SK-N-MC (cell line): ENCODE measurements around the gene LRMDA.

ENCODE experiments used
- DNase-seq: peaks from one replicate; pipeline ENCODE4 v3.0.0-alpha.2; 2011; ENCODE audit warnings: low read depth, low spot score
- H3K27ac ChIP-seq: fragments of 200-600 bp; sonication (generic); 2 replicates; pipeline ENCODE4 v1.5.1; 2016; ENCODE audit warnings: mixed run types
- H3K36me3 ChIP-seq: fragments of 200-600 bp; sonication (generic); 2 replicates; pipeline ENCODE4 v1.6.1; 2017; ENCODE audit warnings: antibody characterized with exemption, low read length, mixed read lengths; ENCODE audit not compliant: insufficient read depth
- H3K4me3 ChIP-seq: fragments of 200-600 bp; sonication (generic); 2 replicates; pipeline ENCODE4 v1.5.1; 2016
- H3K9ac ChIP-seq: fragments of 200-600 bp; sonication (generic); 2 replicates; pipeline ENCODE4 v1.8.0; 2017; ENCODE audit warnings: mixed run types, mixed read lengths; ENCODE audit not compliant: insufficient read length
- H3K9me3 ChIP-seq: fragments of 200-600 bp; sonication (generic); 2 replicates; pipeline ENCODE4 v1.6.1; 2017; ENCODE audit warnings: low read depth, mild to moderate bottlenecking, antibody characterized with exemption, low read length, moderate library complexity, mixed read lengths
- EZH2 ChIP-seq: fragments of 200-600 bp; sonication (generic); IDR thresholded peaks from one replicate; pipeline ENCODE4 v1.6.1; 2017; ENCODE audit warnings: antibody characterized with exemption
- FOXP2 ChIP-seq: optimal IDR thresholded peaks from 2 replicates; pipeline ENCODE3; 2011; ENCODE audit warnings: mild to moderate bottlenecking, moderate library complexity; ENCODE audit not compliant: insufficient read depth; ENCODE audit errors: extremely low read length, control extremely low read depth
- POLR2AphosphoS5 ChIP-seq: IDR thresholded peaks from 2 replicates; pipeline ENCODE4 v1.6.1; 2012; ENCODE audit warnings: mild to moderate bottlenecking, low read depth, low read length, borderline replicate concordance

Gene LRMDA

GRCh38 chr10:75717126-75717916, 285.9 kb downstream of the LRMDA start:
- no peaks in the 10 kb centered on the region for H3K36me3 ChIP-seq
- H3K27ac ChIP-seq: no peak overlapping the region
- no peaks in the 10 kb centered on the region for H3K9me3 ChIP-seq
- H3K9ac ChIP-seq: no peak overlapping the region
- TF ChIP-seq FOXP2 (no peak), EZH2 (no peak)
- no peak overlapping the region for H3K4me3 ChIP-seq
- DNase-seq: no peak

GRCh38 chr10:75718991-75719390, 287.6 kb downstream of the LRMDA start:
- Histone ChIP-seq H3K36me3 (no peaks in the 10 kb centered on the region), H3K27ac (no peak overlapping the region), H3K9me3 (no peaks in the 10 kb centered on the region), H3K4me3 (no peak overlapping the region), H3K9ac (no peak overlapping the region)
- TF ChIP-seq POLR2AphosphoS5 (no peak), EZH2 (no peak), FOXP2 (no peak)
- DNase-seq: no peak

GRCh38 chr10:75720157-75720556, 288.7 kb downstream of the LRMDA start:
- no peaks in the 10 kb centered on the region for H3K9me3 ChIP-seq
- no peak overlapping the region for H3K9ac ChIP-seq
- H3K4me3 ChIP-seq: no peak overlapping the region
- H3K27ac ChIP-seq: no peak overlapping the region
- DNase-seq: no peak
- no peaks in the 10 kb centered on the region for H3K36me3 ChIP-seq
- no peak for TF ChIP-seq EZH2
- no peak for TF ChIP-seq FOXP2
- no peak for TF ChIP-seq POLR2AphosphoS5

- no peaks in the 10 kb centered on the region for H3K36me3 ChIP-seq
- H3K27ac ChIP-seq: no peak overlapping the region
- H3K9ac ChIP-seq: no peak overlapping the region
- H3K4me3 ChIP-seq: no peak overlapping the region
- no peaks in the 10 kb centered on the region for H3K9me3 ChIP-seq
- no peak for DNase-seq
- TF ChIP-seq FOXP2 (no peak), POLR2AphosphoS5 (no peak), EZH2 (no peak)
Measured at GRCh38 chr10:75722020-75722419, 290.6 kb downstream of the LRMDA start.

GRCh38 chr10:75722609-75723008, 291.2 kb downstream of the LRMDA start:
- Histone ChIP-seq H3K9me3 (no peaks in the 10 kb centered on the region), H3K9ac (no peak overlapping the region), H3K27ac (no peak overlapping the region), H3K36me3 (no peaks in the 10 kb centered on the region), H3K4me3 (no peak overlapping the region)
- no peak for DNase-seq
- TF ChIP-seq POLR2AphosphoS5: no peak

GRCh38 chr10:75723319-75723980, 292.0 kb downstream of the LRMDA start:
- no peak overlapping the region for H3K9ac ChIP-seq
- no peak overlapping the region for H3K27ac ChIP-seq
- no peak for DNase-seq
- no peaks in the 10 kb centered on the region for H3K36me3 ChIP-seq
- no peak for TF ChIP-seq FOXP2
- TF ChIP-seq EZH2: no peak
- no peak for TF ChIP-seq POLR2AphosphoS5
- H3K9me3 ChIP-seq: no peaks in the 10 kb centered on the region
- no peak overlapping the region for H3K4me3 ChIP-seq

- Histone ChIP-seq H3K9me3 (no peaks in the 10 kb centered on the region), H3K4me3 (no peak overlapping the region), H3K36me3 (no peaks in the 10 kb centered on the region), H3K9ac (no peak overlapping the region), H3K27ac (no peak overlapping the region)
- DNase-seq: no peak
- TF ChIP-seq FOXP2: no peak
- TF ChIP-seq EZH2: no peak
- no peak for TF ChIP-seq POLR2AphosphoS5
Measured at GRCh38 chr10:75724047-75724446, 292.6 kb downstream of the LRMDA start.

- Histone ChIP-seq H3K27ac (no peak overlapping the region), H3K9me3 (no peaks in the 10 kb centered on the region), H3K36me3 (no peaks in the 10 kb centered on the region), H3K4me3 (no peak overlapping the region), H3K9ac (no peak overlapping the region)
- no peak for DNase-seq
- TF ChIP-seq POLR2AphosphoS5 (no peak), FOXP2 (no peak), EZH2 (no peak)
Measured at GRCh38 chr10:75726522-75727483, 295.4 kb downstream of the LRMDA start.

- H3K9ac ChIP-seq: no peak overlapping the region
- no peaks in the 10 kb centered on the region for H3K36me3 ChIP-seq
- no peak for DNase-seq
- no peak overlapping the region for H3K4me3 ChIP-seq
- H3K9me3 ChIP-seq: no peaks in the 10 kb centered on the region
- no peak overlapping the region for H3K27ac ChIP-seq
- TF ChIP-seq POLR2AphosphoS5: no peak
- TF ChIP-seq FOXP2: no peak
- TF ChIP-seq EZH2: no peak
Measured at GRCh38 chr10:75730847-75731246, 299.4 kb downstream of the LRMDA start.
